HG03103 (cell line): ENCODE data around the gene SSX4.
"Not testable (repeated sequence)": the region's sequence is repeated elsewhere in the genome, so short reads cannot be mapped to it uniquely, and the experiment has no call there.

Experiments
- ATAC-seq: cut with Tn5 transposase; IDR thresholded peaks from one replicate; pipeline ENCODE4 v1.9.1; 2021; ENCODE audit warnings: low read depth; ENCODE audit not compliant: unreplicated experiment

Gene SSX4

GRCh38 chrX:48383239-48383638, at the start of gene SSX4:
Gene SSX4 (plus strand): TSS chrX:48383539. CDS start chrX:48384054, 515 bp downstream.
- not testable (repeated sequence) for ATAC-seq

- not testable (repeated sequence) for ATAC-seq
These were observed 37.3 kb upstream of the SSX4 start for GRCh38 chrX:48346059-48346458.

GRCh38 chrX:48356315-48357094, 26.8 kb upstream of the SSX4 start, which contains the start of gene SSX3:
Gene SSX3 (minus strand): TSS chrX:48356703. CDS start chrX:48355249, 1,454 bp downstream.
- ATAC-seq = not testable (repeated sequence)

- ATAC-seq = no peak
These were observed 25.7 kb upstream of the SSX4 start for GRCh38 chrX:48357681-48358080.

GRCh38 chrX:48359281-48359680, 24.1 kb upstream of the SSX4 start:
- not testable (repeated sequence) for ATAC-seq

GRCh38 chrX:48367717-48368408, 15.5 kb upstream of the SSX4 start:
- not testable (repeated sequence) for ATAC-seq

- not testable (repeated sequence) for ATAC-seq
These were observed 12.9 kb upstream of the SSX4 start for GRCh38 chrX:48370408-48370807.

GRCh38 chrX:48396931-48397330, 13.6 kb downstream of the SSX4 start:
- not testable (repeated sequence) for ATAC-seq

GRCh38 chrX:48397825-48398224, 14.5 kb downstream of the SSX4 start:
- ATAC-seq = not testable (repeated sequence)

- ATAC-seq = not testable (repeated sequence)
These were observed 28.5 kb downstream of the SSX4 start, which contains the start of gene SSX4B for GRCh38 chrX:48411860-48412259. Gene SSX4B (minus strand): TSS chrX:48411960. CDS start chrX:48411372, 588 bp downstream.

GRCh38 chrX:48427027-48427716, 43.8 kb downstream of the SSX4 start:
- not testable (repeated sequence) for ATAC-seq

GRCh38 chrX:48429606-48430005, 46.3 kb downstream of the SSX4 start:
- ATAC-seq = not testable (repeated sequence)

- ATAC-seq = not testable (repeated sequence)
These were observed 46.8 kb downstream of the SSX4 start for GRCh38 chrX:48430166-48430565.

GRCh38 chrX:48433713-48434112, 50.4 kb downstream of the SSX4 start:
- not testable (repeated sequence) for ATAC-seq
